ENCODE measurements around the gene MRPS5.

Gene MRPS5

DNA sequence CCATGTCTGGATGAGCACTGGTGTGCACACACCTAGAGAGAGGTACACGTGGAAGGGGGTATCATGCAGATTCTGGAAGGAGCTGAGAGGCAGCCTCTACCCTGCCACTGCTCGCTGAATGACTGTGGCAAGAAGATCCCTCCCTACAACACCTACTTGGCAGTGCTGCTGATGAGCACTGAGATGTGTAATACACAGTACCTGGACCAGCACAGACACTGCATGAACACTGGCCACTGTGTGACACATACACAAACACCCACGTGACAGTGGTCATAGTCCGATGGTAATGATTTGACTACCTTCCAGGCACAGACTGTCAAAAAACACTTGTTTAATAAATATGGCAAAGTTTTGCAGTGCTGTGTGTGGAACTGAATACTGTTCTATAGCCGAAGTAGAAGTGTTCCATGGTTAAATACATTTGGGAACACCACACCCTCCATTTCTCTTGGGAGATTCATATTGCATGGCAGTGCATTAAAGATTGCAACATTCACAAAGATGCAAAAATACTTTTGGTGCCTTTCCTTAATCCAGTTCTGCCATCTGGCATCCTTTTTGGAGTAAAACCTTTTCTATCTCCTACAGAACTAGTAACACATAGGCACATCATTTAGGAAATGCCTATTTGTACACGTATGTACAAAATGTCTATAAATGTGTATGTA is 29.6 kb downstream of the MRPS5 start:
- DNase-seq (ENCODE audit: low read depth in 2 of 2) = no peak

DNA sequence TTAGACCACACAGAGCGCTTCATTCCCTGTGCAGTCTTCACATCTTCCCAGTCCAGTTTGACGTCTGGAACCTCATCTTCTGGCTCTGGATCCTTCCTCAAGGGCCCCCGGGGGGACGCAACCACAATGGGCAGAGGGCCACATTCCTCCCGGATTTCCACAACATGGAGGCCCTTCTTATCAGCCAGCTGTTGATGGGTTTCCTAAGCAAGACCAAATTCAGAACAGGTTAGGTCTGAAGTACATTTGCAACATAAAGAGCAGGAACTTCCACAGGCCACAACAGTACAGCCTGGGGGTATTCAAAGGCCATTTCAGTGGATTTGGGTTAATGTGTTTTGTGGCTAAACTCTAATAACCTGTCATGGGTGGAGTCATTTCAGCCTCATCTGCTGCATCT is 34.2 kb downstream of the MRPS5 start:
- no peak for DNase-seq (ENCODE audit: low read depth in 2 of 2)

DNA sequence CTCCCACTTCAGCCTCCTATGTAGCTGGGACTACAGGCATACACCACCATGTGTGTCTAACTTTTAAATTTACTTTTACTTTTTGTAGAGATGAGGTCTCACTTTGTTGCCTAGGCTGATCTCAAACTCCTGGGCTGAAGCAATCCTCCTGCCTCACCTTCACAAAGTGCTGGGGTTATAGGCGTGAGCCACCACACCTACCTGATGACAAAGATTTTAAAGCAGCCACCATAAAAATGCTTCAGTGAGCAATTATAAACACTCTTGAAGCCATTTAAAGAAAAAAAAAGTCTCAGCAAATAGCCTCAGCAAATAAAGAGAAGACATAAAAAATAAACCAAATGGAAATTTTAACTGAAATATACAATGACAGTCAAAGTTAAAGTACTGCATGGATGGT is 35.6 kb downstream of the MRPS5 start:
- DNase-seq (ENCODE audit: low read depth in 2 of 2) = no peak

DNA sequence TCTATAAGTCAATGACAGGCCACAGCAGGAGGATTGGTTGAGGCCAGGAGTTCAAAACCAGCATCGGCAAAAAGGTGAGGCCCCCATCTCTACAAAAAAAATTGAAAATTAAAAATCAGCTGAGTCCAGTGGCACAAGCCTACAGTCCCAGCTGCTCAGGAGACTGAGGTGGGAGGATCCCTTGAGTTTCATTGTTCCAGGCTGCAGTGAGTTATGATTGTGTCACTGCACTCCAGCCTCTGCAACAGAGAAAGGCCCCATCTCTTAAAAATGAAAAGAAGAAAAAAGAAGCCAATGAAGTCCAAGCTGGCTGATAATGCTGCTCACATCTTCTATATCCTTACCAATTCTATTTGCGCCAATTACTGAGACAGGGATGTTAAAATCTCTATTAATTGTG is 39.1 kb downstream of the MRPS5 start:
- no peak for DNase-seq (ENCODE audit: low read depth in 2 of 2)

DNA sequence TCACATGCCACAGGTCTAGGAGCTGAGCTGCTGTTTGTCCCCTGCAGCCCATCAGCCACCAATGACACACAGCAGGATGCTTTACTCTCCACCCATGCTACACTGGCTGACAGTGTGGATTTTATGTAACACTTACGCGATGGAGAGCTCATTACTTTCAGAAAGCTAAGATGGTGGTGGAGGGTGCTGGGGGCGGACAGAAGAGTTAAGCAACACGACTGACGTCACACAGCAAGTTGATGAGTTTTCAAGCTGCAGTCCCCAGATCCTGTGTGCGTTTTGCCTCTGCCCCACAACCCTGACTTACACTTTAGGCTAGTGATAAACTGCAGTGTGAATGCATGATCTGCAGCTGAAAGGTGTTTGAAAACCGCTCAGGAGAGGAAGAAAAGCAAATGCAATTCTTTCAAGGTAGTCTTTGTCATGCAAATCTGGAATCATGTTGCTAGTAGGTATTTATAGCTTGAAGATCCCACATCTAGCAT is 42.4 kb downstream of the MRPS5 start:
- no peak for DNase-seq (ENCODE audit: low read depth in 2 of 2)

DNA sequence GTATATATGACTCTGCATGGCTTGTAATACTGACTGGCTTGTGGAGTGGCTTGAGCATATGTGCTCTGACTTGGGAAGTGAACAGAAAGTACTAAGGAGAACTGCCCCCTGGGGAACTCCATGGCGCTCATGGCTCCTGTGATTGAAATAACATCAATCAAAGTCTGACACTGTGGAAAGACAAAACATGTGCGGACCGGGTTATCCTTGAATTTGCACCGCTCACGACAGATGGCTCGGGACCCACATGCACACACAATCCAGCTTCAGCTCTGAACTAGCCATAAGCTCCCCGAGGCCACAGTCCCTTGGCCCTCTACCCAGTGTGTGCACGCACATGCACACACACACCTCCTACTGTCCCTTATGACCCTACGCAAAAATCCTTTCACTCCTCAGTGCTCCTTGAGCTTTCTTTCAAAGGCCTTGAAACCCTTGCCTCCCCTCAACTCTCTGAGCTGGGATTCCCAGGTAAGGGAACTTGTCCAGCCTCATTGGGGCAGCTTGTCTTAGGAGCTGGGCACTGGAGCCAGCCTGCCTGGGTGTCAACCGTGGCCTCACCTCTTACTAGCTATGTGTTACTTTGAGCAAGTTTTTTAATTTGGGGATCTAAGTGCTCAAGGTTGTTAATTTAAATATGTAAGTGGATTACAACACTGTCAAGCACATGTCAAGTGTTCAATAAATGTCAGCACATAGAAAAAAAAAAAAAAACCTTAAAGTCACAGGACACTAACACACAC is 43.6 kb downstream of the MRPS5 start:
- DNase-seq (ENCODE audit: low read depth in 2 of 2) = no peak

DNA sequence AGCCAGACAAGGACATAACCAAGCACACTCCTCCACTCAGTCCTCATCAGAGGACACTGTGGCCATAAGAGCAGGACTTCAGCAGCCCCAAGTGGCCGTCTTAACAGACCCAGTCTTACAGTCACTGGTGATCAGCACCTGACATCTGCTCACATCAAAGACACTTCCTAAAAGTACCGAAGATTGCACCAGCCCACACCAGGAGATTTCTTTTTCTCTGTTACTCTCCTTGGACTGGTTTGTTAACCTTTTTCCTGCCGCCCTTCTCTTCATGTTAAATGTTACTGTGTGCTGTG is 44.1 kb downstream of the MRPS5 start:
- no peak for DNase-seq (ENCODE audit: low read depth in 2 of 2)

DNA sequence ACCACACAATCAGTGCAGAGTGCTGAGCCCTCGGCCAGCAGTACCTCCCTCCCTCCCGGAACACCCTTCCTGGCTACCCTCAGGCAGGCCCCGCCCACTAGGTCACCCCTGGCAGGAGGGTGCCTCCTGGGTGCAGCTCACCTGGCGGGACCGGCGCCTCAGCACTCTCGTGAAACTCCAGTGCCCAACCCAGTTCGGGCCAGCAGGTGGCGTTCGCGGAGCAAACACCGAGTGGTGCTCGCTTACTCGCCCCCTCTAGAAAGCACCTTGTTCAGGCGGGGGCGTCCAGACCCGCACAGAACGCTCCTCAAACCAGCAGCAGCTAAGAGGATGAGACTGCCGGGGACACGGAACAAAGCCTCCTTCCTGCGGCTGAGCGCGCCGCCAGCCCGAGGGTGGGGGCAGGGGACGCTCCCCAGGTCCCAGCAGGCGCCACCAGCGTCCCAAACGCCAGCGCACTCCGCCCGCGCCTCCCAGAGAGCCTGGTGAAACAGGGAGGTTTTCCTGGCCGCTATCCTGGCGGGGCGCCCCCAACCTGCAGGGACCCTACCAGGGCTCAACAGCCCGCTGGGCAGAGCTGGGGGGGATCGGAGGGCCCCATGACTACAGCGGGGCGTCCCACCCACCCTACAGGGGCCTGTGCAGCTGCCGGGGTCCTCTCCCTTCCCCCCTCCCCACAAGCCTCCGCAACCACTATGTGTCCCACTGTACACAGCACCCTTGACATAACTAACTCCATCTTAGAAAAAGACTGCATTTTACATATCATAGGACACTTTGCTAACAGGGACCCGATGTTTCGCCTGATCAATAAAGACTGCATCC is 44.7 kb downstream of the MRPS5 start:
- peak; percentile 68 to 83 for DNase-seq (ENCODE audit: low read depth in 2 of 2)

DNA sequence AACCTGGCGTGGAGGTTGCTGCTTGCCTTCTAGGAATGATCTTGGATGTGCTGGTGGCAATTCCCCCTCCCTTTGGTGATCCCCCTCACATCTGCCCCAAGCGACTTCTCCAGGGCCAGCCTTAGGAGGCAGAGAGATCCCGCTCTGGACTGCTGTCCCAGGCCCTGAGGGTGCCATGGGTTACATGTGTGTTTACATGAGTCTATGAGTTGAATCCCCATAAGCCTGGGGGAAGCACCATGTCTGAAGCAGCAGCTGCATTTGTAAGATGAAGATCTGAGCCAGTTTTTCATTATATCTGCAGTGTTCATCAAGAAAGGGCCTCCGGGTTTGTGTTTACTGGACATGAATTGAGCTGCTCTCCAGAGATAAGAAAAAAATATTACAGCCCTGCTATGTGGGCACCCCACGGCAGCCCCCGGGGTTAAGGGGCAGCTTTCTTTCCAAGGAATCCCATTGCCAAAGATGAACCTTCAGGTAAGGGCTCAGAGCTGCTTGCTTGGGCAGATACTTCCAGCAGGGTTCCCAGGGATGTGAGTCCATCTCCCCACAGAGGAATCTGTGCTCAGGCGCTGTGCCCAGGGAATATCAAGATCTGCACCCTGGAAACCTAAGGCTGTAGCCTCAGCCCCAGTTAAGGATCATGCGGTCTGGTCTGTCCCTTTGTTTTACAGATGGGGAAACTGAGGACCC is 46.0 kb downstream of the MRPS5 start:
- no peak for DNase-seq (ENCODE audit: low read depth in 2 of 2)

DNA sequence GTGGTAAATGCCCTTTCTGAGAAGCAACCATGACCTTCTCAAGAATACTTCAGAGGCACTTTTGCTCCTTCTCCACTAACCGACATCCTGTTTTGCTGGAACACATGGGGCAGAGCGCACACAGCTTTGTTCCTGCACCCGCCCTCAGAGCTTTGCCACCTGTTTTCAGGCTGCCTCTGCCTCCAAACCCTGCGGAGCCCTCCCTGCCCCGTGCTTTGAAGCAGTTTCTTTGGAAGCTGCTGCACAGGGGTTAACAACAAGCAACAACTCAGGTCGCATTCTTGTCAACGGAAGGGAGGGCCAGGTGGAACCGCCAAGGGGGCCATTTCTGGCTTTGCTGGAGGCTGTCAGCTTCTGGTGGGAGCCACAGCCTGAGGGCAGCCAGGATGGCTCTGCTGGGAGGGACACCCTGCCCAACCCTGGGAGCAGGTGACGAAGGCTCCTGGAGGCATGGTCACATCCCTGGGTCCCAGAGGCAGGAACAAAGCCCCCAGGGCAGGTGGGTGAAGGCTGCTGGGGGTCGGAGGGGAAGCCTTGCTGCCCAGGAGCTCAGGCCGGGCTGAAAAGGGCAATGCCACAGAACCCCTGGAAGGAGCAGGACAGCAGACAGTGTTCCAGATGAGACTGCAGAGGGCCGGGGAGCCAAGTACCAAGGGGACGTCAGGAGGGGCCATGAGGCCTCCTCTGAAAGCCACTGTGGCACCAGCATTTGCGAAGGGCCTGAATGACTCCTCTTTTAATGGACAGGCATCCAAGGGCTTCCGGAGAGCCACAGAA is 46.8 kb downstream of the MRPS5 start:
- peak in 1 of 2 donors; percentile 27 for DNase-seq (ENCODE audit: low read depth in 2 of 2)

DNA sequence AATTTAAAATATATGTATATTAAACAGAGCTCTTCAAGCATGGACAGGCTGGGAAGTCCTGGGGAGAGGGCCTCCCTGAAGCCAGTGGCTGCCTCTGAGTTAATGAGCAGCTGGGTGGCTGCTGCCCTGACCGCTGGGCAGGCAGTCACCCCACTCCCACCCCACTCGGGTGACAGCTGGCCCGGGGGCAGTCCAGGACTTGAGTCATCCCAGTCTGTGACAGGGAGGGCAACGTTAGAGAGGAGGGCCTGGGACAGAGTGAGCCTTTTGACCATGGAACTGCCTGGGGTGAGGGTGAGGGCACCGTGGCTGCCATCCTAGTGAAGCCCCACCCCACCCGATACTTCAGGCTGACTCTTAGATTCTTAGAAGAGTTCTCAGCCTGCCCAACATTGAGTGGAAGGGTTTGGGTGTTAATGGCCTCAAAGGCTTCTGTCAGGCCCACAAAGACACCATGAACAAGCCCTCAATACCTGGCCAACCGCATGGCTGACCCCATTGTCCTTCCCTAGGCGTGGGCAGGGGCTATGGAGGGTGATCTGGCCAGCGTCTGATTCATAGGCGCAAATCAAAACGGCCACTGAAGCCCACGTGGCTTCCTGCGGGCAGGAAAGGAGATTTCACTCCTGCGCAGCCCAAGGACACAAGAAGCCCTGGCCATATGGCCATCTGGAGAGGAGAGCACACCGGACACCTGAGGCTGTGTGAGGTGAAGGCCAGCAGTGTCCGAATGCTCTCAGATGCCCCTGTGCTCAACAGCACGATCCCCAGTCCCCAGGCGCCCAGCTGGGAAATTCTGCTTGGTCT is 47.5 kb downstream of the MRPS5 start:
- no peak for DNase-seq (ENCODE audit: low read depth in 2 of 2)

DNA sequence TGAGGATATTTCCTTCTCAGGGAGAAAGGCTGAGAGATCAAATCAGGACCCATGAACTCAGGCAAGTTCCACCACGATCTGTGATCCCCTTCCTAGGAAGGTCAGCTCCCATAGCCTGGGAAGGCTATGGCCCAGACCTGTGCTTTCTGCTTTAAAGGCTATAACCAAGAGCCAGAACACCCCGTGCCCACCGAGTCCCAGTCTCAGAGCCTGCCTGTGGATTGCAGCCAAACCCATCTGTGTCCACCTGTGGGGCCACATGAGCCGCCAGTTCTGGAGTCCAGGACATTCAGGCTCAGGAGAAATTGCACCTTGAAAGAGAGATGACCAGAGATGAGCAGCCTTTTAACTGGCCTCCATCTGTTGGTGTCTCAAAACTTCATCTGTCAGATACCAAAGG is 49.2 kb downstream of the MRPS5 start:
- no peak for DNase-seq (ENCODE audit: low read depth in 2 of 2)

DNA sequence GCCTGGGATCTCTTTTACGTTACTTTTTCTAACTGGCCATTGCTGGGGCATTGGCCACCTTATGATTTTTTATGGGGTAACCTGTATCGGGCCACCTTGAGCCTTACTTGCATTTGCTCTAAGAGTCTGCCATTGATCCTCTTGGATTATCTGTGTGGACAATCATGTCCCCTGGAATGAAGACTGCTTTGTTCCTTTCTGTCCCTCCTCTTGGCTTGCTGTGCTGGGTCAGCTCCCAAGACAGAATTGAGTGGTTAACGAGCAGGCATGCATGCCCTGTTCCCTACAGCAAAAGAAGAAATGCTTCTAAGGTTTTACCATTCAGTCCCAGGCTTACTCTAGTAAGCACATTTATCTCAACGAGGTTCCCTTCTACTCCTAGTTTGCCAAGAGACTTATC is 49.8 kb downstream of the MRPS5 start:
- DNase-seq (ENCODE audit: low read depth in 2 of 2) = no peak

DNA sequence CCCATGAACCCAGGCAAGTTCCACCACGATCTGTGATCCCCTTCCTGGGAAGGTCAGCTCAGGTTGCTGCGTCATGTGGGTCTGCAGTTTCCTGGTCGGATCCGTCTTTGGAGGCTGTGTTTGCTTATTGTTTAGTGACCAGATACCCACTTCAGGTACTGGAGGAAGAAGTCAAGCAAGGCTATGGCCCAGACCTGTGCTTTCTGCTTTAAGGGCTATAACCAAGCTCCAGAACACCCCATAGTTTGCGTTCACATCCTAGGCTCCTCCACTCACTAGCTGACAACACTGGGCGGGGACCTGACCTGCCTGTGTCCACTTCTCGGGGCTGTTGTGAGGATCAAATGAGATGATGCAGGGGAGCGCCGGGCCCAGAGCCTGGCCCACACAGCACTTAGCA is 52.1 kb downstream of the MRPS5 start:
- DNase-seq (ENCODE audit: low read depth in 2 of 2) = no peak

DNA sequence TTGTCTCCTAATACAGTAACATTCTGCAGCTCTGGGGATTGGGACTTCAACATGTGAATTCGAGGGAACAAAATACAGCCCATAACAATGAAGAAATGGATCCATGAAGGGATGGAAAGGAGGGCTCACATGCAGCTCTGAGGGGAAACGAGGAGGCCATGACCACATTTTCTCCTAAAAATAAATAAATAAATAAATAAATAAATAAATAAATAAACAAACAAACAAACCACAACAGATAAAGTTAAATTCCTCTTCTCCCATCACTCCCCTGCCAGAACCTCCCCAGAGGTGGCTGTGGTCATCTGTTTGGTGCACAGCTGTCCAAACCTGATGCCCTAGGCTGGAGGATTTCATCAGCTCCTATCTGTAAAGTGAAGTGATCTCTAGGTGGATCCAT is 53.4 kb downstream of the MRPS5 start:
- DNase-seq (ENCODE audit: low read depth in 2 of 2) = no peak

DNA sequence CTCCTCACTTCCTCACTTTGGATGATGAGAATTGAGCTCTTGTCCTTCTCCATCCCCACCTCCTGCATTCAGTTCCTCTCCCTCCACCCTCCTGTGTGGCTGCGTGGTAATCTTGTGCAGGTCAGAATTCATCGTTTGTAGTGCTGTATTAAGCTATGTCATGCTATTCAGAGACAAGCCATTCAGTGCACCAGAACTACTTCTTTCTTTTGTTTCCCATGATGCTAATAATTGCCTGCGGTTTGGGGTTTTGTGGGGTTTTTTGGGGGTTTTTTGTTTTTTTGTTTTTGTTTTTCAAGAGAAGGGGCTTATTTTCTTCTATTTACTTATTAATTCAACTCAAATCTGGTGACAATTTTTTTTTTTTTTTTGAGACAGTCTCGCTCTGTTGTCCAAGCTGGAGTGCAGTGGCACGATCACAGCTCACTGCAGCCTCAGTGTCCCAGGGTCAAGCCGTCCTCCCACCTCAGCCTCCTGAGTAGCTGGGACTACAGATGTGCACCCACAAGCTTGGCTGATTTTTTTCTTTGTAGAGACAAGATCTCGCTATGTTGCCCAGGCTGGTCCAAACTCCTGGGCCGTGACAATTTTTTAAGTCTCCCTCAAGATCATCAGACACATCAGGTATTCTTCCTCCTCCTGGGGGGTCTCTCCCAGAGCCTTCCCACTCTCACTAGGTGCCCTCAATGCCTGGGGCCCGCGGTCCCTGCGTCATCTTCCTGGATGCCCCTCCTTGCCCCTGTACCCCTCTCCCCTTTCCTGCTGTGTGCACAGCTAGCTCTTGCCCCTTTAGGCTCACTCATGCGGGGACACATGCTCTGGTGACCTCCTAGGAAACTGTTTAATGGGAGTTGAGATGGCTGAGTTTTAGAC is 58.3 kb downstream of the MRPS5 start:
- DNase-seq (ENCODE audit: low read depth in 2 of 2) = no peak

DNA sequence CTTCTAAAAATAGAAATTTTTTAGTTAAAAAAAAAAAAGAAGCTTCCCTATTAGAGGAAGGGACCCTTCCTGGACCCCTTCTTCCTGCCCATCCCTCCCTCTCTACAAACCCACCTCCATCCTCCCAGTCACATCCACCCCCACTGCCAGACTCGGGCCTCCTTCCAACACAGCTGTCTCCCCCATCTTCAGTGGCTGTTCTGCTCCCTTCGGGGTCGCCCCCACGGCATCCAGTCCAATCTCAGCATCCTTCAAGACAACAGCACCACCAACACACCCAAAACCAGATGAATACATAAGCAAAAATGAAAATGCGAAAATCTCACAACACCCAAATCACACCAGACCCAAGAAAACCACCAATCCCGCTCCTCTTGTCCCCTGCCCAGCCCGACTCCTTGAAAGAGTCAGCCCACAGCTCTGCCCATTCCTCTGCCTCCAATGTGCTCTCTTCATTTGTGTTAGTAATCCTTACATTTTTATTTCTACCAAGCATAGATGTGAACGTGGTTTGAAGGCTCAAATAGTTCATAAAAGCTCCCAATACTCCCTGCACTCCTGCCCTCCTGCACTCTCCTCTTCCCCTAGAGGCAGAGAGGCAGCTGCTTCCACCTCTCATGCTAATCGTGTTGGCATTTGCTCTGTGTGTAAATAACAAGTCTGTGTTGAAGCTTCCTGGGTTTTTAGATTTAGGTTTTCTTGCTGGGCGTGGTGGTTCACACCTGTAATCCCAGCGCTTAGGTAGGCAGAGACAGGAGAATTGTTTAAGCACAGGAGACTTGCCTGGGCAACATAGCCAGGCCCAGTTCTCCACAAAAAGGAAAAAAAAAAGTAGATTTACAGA is 59.1 kb downstream of the MRPS5 start:
- DNase-seq (ENCODE audit: low read depth in 2 of 2) = no peak

DNA sequence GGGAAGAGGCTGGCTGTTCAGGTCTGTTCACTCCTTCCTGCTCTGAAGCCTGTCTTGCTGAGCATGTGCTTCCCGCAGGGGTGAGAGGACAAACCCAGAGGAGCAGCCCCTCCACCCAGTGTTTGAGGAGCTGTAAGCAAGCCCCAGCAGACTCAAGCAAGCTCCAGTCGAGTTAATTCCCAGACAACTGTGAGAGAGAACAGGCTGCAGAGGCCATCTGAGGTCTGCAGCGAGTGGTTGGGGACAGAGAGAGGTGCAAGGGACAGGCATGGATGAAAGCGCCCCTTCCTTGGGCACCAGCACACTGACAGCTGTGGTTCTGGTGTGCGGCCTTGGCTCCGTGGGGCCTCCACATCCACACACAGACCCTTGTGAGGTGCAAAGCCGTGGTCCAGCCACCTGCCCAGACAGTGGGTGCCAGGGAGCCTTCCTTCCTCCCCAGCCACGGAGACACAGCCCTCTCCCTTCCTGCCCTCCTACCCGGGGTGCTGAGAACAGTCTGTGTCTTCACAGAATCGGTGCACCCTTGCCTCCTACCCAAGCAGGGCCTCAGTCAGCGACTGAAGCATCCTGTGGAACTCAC is 59.9 kb downstream of the MRPS5 start:
- no peak for DNase-seq (ENCODE audit: low read depth in 2 of 2)

All from stimulated activated CD8-positive, alpha-beta memory T cell treated with anti-CD3 and anti-CD28 coated beads, Interleukin-7, amount 100 ng/mL, for 1 hour (primary cell).